ENCODE measurements around the gene DAB2. TPM values are rescaled to one million over a fixed set of nuclear protein-coding genes. Genes with fewer than 3 reads are reported as not detected.

Gene DAB2
- total RNA-seq, 6 donors from 2014 or later, result 100 to 177 (median 144) TPM

GRCh38 chr5:39369123-39369815, 55.5 kb downstream of the DAB2 start:
- H3K4me3 ChIP-seq, result no peak overlapping the region
- H3K36me3 ChIP-seq, result peaks cover 3 to 36% (median 5%) of the 10 kb centered on the region in 4 donors
- ATAC-seq (ENCODE audit: low FRiP score in 2 of 2) (no peak), DNase-seq (no peak)
- TF ChIP-seq POLR2A (IDR thresholded peaks at IDR 0.05) (no peak), POLR2AphosphoS5 (IDR thresholded peaks at IDR 0.05) (no peak), EP300 (IDR thresholded peaks at IDR 0.05) (no peak)
- TF ChIP-seq, protein P1, sequence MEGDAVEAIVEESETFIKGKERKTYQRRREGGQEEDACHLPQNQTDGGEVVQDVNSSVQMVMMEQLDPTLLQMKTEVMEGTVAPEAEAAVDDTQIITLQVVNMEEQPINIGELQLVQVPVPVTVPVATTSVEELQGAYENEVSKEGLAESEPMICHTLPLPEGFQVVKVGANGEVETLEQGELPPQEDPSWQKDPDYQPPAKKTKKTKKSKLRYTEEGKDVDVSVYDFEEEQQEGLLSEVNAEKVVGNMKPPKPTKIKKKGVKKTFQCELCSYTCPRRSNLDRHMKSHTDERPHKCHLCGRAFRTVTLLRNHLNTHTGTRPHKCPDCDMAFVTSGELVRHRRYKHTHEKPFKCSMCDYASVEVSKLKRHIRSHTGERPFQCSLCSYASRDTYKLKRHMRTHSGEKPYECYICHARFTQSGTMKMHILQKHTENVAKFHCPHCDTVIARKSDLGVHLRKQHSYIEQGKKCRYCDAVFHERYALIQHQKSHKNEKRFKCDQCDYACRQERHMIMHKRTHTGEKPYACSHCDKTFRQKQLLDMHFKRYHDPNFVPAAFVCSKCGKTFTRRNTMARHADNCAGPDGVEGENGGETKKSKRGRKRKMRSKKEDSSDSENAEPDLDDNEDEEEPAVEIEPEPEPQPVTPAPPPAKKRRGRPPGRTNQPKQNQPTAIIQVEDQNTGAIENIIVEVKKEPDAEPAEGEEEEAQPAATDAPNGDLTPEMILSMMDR (IDR thresholded peaks at IDR 0.05), result no peak
- no peaks in the 10 kb centered on the region for H3K9me3 ChIP-seq
- H3K27me3 ChIP-seq, result no peaks in the 10 kb centered on the region
- H3K4me1 ChIP-seq, result no peaks in the 10 kb centered on the region
- no peak overlapping the region for H3K27ac ChIP-seq
- WGBS, 2 donors, result 78% methylated on average over 5 of the region's 5 CpGs

DNA sequence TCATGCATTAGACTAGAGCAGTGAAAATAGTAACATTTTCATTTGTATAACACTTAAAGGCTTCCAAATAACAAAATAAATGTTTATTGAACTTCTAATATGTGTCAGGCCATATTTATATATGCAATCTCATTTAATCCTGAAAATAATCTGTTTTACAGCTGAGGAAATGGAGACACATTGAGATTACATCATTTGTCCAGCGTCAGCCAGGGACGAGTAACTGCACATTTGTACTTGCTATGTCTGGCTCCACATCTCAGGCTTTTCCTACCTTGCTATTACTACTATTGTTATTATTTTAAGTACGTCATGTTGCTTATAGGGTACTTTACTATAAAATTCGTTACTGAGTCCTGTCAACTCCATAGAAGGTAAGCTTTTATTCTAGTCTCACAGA, 56.7 kb downstream of the DAB2 start:
- H3K27ac ChIP-seq, result no peak overlapping the region
- H3K4me1 ChIP-seq, result no peaks in the 10 kb centered on the region
- no peaks in the 10 kb centered on the region for H3K9me3 ChIP-seq
- TF ChIP-seq EP300 (IDR thresholded peaks at IDR 0.05) (no peak), POLR2AphosphoS5 (IDR thresholded peaks at IDR 0.05) (no peak), POLR2A (IDR thresholded peaks at IDR 0.05) (no peak)
- TF ChIP-seq, protein P1 (IDR thresholded peaks at IDR 0.05), result no peak
- no peak overlapping the region for H3K4me3 ChIP-seq
- no peak for ATAC-seq (ENCODE audit: low FRiP score in 2 of 2)
- no peaks in the 10 kb centered on the region for H3K27me3 ChIP-seq
- H3K36me3 ChIP-seq, result peaks cover 0 to 24% (median 0%) of the 10 kb centered on the region in 4 donors
- DNase-seq, result no peak
- WGBS, 2 donors, result 66 to 67% methylated on average over 4 of the region's 4 CpGs

GRCh38 chr5:39367711-39368110, 57.1 kb downstream of the DAB2 start:
- TF ChIP-seq EP300 (IDR thresholded peaks at IDR 0.05) (no peak), POLR2AphosphoS5 (IDR thresholded peaks at IDR 0.05) (no peak), POLR2A (IDR thresholded peaks at IDR 0.05) (no peak)
- TF ChIP-seq, protein P1 (IDR thresholded peaks at IDR 0.05), result no peak
- Histone ChIP-seq H3K4me1 (no peaks in the 10 kb centered on the region), H3K4me3 (no peak overlapping the region), H3K9me3 (no peaks in the 10 kb centered on the region), H3K27me3 (no peaks in the 10 kb centered on the region), H3K27ac (no peak overlapping the region), H3K36me3 (peaks cover 0 to 20% (median 0%) of the 10 kb centered on the region in 4 donors)
- DNase-seq, result no peak
- no peak for ATAC-seq (ENCODE audit: low FRiP score in 2 of 2)
- WGBS, 2 donors, result 86 to 89% methylated on average over 3 of the region's 3 CpGs

DNA sequence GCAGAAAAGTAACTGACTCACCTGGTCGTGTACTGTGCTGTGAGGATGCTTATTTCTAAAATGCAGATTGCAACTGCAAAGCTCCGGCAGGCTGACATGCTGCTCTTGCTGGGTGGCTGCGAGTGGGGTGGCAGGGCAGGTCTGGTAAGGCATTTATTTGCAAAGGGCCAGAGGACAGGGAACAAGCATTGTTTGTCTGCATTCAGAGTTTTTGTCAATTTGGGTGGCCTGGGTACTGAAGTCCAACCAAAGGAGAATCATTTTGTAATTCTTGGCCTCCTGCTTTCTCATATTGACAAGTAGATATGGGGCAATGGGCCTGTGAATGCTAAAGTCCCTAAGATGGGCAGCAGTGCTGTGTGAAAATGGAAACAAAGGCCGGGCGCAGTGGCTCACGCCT, 60.4 kb downstream of the DAB2 start, which contains the start of gene C9:
Gene C9, minus strand, starts transcription at position 129 of the 400 bp plus-strand sequence. Its CDS starts 31 bp downstream, at position 98.
- no peaks in the 10 kb centered on the region for H3K36me3 ChIP-seq
- H3K4me3 ChIP-seq, result no peak within 1 kb of the TSS
- no peaks in the 10 kb centered on the region for H3K9me3 ChIP-seq
- H3K27ac ChIP-seq, result no peak within 1 kb of the TSS
- no peak for ATAC-seq (ENCODE audit: low FRiP score in 2 of 2)
- H3K27me3 ChIP-seq, result no peaks in the 10 kb centered on the region
- TF ChIP-seq POLR2AphosphoS5 (IDR thresholded peaks at IDR 0.05), result no peak
- TF ChIP-seq, protein P1 (IDR thresholded peaks at IDR 0.05), result no peak
- no peak for TF ChIP-seq POLR2A (IDR thresholded peaks at IDR 0.05)
- TF ChIP-seq EP300 (IDR thresholded peaks at IDR 0.05), result no peak
- WGBS, 2 donors, result 67 to 82% methylated on average over 6 of the region's 6 CpGs
- DNase-seq, result no peak
- H3K4me1 ChIP-seq, result no peaks in the 10 kb centered on the region

DNA sequence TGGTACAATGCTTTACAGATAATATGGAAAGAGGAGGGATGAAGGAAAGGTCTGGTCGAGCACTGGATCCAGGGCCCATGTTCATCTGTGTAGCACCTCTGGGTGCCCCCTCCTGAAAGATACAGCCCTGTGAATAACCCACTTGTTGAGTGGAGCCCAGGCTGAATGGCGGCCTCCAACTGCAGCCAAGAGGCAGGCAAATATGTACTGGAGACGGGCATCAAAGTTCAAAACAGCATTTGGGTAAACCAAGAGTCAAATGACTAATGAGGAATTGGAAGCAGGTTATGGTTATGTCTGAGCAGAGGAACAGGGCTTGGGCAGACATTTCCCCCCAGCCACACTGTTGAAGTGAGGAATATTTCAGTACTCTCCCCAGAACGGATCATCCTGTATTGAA, 61.6 kb downstream of the DAB2 start:
- H3K4me3 ChIP-seq, result no peak overlapping the region
- H3K27ac ChIP-seq, result no peak overlapping the region
- TF ChIP-seq, protein P1 (IDR thresholded peaks at IDR 0.05), result no peak
- TF ChIP-seq EP300 (IDR thresholded peaks at IDR 0.05) (no peak), POLR2A (IDR thresholded peaks at IDR 0.05) (no peak), POLR2AphosphoS5 (IDR thresholded peaks at IDR 0.05) (no peak)
- no peaks in the 10 kb centered on the region for H3K4me1 ChIP-seq
- ATAC-seq (ENCODE audit: low FRiP score in 2 of 2), result no peak
- WGBS, 2 donors, result 88 to 91% methylated on average over 4 of the region's 4 CpGs
- no peaks in the 10 kb centered on the region for H3K27me3 ChIP-seq
- no peaks in the 10 kb centered on the region for H3K9me3 ChIP-seq
- H3K36me3 ChIP-seq, result no peaks in the 10 kb centered on the region
- no peak for DNase-seq

Measured in upper lobe of left lung (tissue), 6 donors.